Right atrium auricular region (tissue), 2 donors: ENCODE results near the gene WIPF1. TPM values are rescaled to one million over a fixed set of nuclear protein-coding genes. Genes with fewer than 3 reads are reported as not detected.

Experiments
- DNase-seq: peaks from one replicate; pipeline ENCODE4 v3.0.0-alpha.2; 2019; ENCODE audit warnings: low spot score
- H3K27ac ChIP-seq, 2 donors: fragments of 200-600 bp; sonication (generic); 1 replicate in 1 of 2; 2 replicates in 1 of 2; pipeline ENCODE4 v1.5.1; 2016 to 2019
- H3K27me3 ChIP-seq, 2 donors: fragments of 200-600 bp; sonication (generic); one replicate each; pipeline versions ENCODE4 v1.5.1 to v1.6.0; 2017 to 2019
- H3K36me3 ChIP-seq: fragments of 200-600 bp; sonication (generic); one replicate; pipeline ENCODE4 v1.5.1; 2016
- H3K4me1 ChIP-seq, 2 donors: fragments of 200-600 bp; sonication (generic); one replicate each; pipeline versions ENCODE4 v1.5.1 to v1.6.0; 2017 to 2019
- H3K4me3 ChIP-seq, 2 donors: fragments of 200-600 bp; sonication (generic); 1 replicate in 1 of 2; 2 replicates in 1 of 2; pipeline ENCODE4 v1.5.1; 2017 to 2019; ENCODE audit warnings: mild to moderate bottlenecking in 1 of 2, moderate library complexity in 1 of 2
- H3K9me3 ChIP-seq, 2 donors: fragments of 200-600 bp; sonication (generic); one replicate each; pipeline ENCODE4 v1.5.1; 2019
- total RNA-seq, 2 donors: library from RNA; depleted of rRNA; stranded (reverse); fragments of >200 nt; gene quantifications; one replicate each; pipeline ENCODE4 v1.1.0, GENCODE V29; 2016
- TF ChIP-seq, protein P1 (sequence below), 2 donors: fragments of 200-600 bp; sonication (generic); IDR thresholded peaks; one replicate each; pipeline ENCODE4 v1.5.1; 2019; ENCODE audit warnings: antibody characterized with exemption in 2 of 2

WIPF1 gene
- total RNA-seq, 2 donors from 2014 or later: 12.3 to 17.5 TPM

DNA sequence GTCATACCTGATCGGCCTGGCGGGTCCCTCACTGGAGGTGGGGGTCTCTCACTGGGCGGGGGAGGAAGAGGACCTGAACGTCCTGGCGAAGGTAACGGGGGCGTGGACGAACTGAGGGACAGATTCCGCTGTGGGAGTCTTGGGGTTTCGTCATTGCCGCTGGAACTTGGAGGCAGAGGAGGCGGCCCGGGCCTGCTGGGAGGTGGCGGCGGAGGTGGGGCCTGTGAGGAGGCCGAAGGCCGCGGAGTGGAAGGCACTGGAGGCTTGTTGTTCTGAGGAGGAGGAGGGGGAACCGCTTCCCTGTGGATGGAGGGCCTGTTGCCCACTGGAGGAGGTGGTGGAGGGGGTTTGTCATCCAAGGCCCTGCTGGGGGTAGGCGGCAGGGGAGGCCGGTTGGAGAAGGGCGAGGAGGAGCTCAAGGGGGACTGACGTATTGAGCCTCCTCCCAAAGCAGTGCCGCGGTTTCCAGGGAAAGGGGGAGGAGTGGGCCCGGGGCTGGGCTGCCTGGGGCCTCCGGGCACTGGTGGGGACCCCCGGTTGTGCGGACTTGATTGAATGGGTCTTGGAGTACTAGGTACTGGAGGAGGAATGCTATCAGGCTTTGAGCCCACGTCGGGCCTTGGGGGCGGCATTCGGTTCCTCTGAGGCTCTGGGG lies 25.8 kb downstream of the WIPF1 start:
- Histone ChIP-seq H3K4me3 (no peak overlapping the region), H3K27me3 (no peaks in the 10 kb centered on the region), H3K27ac (no peak overlapping the region), H3K4me1 (peaks cover 0 to 3% of the 10 kb centered on the region in 2 donors), H3K36me3 (peaks cover 40% of the 10 kb centered on the region), H3K9me3 (no peaks in the 10 kb centered on the region)
- TF ChIP-seq, protein P1, sequence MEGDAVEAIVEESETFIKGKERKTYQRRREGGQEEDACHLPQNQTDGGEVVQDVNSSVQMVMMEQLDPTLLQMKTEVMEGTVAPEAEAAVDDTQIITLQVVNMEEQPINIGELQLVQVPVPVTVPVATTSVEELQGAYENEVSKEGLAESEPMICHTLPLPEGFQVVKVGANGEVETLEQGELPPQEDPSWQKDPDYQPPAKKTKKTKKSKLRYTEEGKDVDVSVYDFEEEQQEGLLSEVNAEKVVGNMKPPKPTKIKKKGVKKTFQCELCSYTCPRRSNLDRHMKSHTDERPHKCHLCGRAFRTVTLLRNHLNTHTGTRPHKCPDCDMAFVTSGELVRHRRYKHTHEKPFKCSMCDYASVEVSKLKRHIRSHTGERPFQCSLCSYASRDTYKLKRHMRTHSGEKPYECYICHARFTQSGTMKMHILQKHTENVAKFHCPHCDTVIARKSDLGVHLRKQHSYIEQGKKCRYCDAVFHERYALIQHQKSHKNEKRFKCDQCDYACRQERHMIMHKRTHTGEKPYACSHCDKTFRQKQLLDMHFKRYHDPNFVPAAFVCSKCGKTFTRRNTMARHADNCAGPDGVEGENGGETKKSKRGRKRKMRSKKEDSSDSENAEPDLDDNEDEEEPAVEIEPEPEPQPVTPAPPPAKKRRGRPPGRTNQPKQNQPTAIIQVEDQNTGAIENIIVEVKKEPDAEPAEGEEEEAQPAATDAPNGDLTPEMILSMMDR (IDR thresholded peaks at IDR 0.05): no peak
- no peak for DNase-seq

DNA sequence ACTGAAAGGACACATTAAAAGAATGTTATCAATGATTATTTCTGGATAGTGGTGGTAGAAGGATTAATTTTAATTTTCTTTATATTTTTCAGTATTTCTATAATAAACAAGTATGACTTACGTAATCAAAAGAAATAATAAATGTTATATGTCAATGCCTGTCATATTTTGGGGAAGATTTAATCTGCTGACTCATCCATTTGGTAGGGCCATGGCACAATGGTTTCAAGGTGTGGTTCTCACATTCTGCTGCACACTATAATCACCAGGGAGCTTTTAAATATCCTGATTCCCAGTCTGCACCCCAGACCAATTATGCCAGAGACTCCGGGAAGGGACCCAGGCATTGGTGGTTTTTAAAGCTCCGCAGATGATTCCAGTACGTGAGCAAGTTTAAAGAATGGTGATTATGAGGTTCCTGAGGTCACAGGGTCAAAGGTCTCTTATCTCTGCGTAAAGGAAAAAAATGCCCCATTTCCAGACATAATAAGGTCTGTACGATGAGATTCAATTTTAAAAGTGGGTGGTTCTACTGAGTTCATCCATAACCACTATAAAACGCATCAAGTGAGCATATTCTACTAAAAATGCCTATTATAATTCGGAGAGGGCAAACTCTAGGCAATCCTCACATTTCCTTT lies 27.2 kb downstream of the WIPF1 start:
- TF ChIP-seq, protein P1 (IDR thresholded peaks at IDR 0.05): no peak
- peaks cover 42% of the 10 kb centered on the region for H3K36me3 ChIP-seq
- no peak for DNase-seq
- H3K4me3 ChIP-seq: no peak overlapping the region
- no peak overlapping the region for H3K27ac ChIP-seq
- H3K4me1 ChIP-seq: peaks cover 0 to 3% of the 10 kb centered on the region in 2 donors
- H3K27me3 ChIP-seq: no peaks in the 10 kb centered on the region
- H3K9me3 ChIP-seq: no peaks in the 10 kb centered on the region

DNA sequence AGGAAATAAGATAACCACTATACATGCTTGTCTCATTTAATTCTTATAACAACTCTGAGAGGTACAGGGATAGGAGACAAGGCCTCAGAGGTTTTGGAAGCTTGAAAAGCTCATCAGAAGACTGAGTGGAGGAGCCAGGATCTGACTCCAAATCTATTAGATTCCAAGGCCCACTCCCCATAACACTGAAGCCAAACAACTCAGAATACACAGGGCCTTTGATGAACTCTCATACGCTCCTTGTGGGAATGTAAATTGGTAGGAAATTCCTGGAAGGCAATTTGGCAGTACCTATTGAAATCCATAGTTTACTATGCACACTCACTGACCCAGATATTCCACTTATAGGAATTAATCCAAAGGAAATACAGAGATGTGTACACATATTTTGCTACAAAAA lies 27.9 kb downstream of the WIPF1 start:
- DNase-seq: no peak
- no peak overlapping the region for H3K27ac ChIP-seq
- peaks cover 38% of the 10 kb centered on the region for H3K36me3 ChIP-seq
- no peaks in the 10 kb centered on the region for H3K9me3 ChIP-seq
- no peaks in the 10 kb centered on the region for H3K27me3 ChIP-seq
- TF ChIP-seq, protein P1 (IDR thresholded peaks at IDR 0.05): no peak
- no peak overlapping the region for H3K4me3 ChIP-seq
- H3K4me1 ChIP-seq: peaks cover 0 to 3% of the 10 kb centered on the region in 2 donors

DNA sequence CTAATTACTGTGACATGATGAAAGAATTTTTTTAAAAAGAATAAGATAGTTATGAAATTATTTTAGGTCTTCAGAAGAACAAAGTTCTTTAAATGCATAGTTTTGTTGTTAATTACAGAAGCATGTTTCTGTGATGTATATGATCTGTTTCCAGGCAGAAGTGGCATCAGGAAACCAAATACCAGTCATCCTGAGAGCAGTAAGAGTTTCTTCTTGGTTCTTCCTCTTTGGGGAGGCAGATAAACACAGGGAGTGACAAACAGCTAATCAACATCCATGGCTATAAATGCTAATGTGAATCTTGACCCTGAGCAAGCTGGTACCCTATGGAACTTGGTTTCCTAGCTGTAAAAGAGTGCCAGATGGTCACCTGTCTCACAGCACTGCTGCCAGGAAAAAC lies 29.2 kb downstream of the WIPF1 start:
- H3K27me3 ChIP-seq: no peaks in the 10 kb centered on the region
- no peak overlapping the region for H3K27ac ChIP-seq
- H3K4me1 ChIP-seq: peaks cover 0 to under 1% of the 10 kb centered on the region in 2 donors
- no peak overlapping the region for H3K4me3 ChIP-seq
- H3K36me3 ChIP-seq: peaks cover 38% of the 10 kb centered on the region
- no peaks in the 10 kb centered on the region for H3K9me3 ChIP-seq
- DNase-seq: no peak
- TF ChIP-seq, protein P1 (IDR thresholded peaks at IDR 0.05): no peak

DNA sequence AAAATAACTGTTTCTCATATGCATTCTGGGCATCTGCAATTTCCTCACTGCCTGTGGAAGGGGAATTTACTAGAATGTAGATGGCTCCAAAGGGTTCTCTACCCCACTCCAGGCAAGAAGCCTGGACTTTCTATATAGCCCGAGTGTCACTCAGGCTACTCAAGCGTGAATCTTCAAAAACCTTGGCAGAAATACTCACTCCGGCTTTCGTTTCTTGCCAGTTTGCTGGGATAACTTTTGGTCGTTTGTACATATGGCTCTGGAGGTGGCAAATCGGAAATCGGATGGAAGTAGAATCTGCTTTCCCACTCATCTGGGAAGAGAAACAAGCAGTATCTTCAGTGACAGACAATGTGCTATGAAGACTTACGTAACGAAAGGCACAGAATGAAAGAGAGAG lies 30.7 kb downstream of the WIPF1 start:
- Histone ChIP-seq H3K36me3 (peaks cover 38% of the 10 kb centered on the region), H3K9me3 (no peaks in the 10 kb centered on the region), H3K27ac (no peak overlapping the region), H3K4me1 (peaks cover 0 to 5% of the 10 kb centered on the region in 2 donors), H3K27me3 (no peaks in the 10 kb centered on the region), H3K4me3 (no peak overlapping the region)
- TF ChIP-seq, protein P1 (IDR thresholded peaks at IDR 0.05): no peak
- DNase-seq: no peak
